Measurements from ENCODE around the gene BTN3A1. TPM values are rescaled to one million over a fixed set of nuclear protein-coding genes. Genes with fewer than 3 reads are reported as not detected.

BTN3A1 gene
- total RNA-seq, 1 experiment from 2014 or later = 2.0 TPM

DNA sequence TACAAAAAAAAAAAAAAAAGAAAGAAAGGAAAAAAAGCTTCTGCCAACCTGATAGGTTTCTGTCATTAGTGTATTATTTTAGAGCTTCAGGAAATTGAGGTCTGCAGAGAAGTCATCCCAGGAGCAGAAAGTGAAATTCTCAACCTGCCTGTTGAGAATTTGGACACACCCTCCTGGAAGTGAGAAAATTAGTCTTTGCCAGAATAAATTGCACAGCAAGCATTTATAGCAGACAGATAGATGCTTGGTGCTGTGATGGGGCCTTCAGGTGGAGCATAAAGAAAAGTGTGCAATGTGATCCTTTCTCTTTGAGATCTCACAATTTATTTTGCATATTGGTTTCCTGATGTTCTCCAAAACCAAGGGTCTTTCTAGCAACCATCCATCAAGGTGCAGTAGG, 14.5 kb upstream of the BTN3A1 start:
- CTCF ChIA-PET = no interaction called here
- DNase-seq = no peak
- peak overlapping the region; percentile 81 for H3K27ac Mint-ChIP-seq (ENCODE audit: unreplicated experiment)
- peaks cover 18% of the 10 kb centered on the region for H3K4me1 Mint-ChIP-seq (ENCODE audit: low read depth, unreplicated experiment)
- Histone ChIP-seq H3K36me3 (ENCODE audit: control insufficient read depth, insufficient read depth, low read length) (no peaks in the 10 kb centered on the region), H3K4me1 (peaks cover 9% of the 10 kb centered on the region), H3K27me3 (replicated peaks; ENCODE audit: control insufficient read depth, insufficient read depth, low read length) (no peaks in the 10 kb centered on the region), H3K9me3 (no peaks in the 10 kb centered on the region), H3K4me3 (ENCODE audit: low read depth, low read length) (no peak overlapping the region)
- H3K9me3 Mint-ChIP-seq (ENCODE audit: unreplicated experiment) = no peaks in the 10 kb centered on the region
- POLR2A ChIA-PET = no interaction called here
- intact Hi-C loops (cut with micrococcal nuclease; ENCODE audit: unreplicated experiment) = no loop called here
- no peak for TF ChIP-seq CTCF (IDR thresholded peaks at IDR 0.05; ENCODE audit: insufficient read depth in 1 of 2, low read depth in 1 of 2, low read length in 1 of 2, severe bottlenecking in 1 of 2, unreplicated experiment in 1 of 2)
- H3K4me3 Mint-ChIP-seq (ENCODE audit: unreplicated experiment) = peak overlapping the region; percentile 62
- no peaks in the 10 kb centered on the region for H3K27me3 Mint-ChIP-seq (ENCODE audit: insufficient read depth, unreplicated experiment)
- no TSS peak for BruUV-seq (replicated peaks)
- H3K36me3 Mint-ChIP-seq (ENCODE audit: insufficient read depth, unreplicated experiment) = no peaks in the 10 kb centered on the region

DNA sequence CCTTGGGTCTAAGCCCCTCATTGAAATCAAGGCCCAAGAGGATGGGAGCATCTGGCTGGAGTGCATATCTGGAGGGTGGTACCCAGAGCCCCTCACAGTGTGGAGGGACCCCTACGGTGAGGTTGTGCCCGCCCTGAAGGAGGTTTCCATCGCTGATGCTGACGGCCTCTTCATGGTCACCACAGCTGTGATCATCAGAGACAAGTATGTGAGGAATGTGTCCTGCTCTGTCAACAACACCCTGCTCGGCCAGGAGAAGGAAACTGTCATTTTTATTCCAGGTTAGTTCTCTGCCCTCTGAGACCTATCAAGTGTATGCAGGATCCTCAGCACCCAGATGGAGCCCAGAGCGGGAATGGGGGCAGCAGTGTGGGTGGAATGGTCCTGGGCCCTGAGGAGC, 14.1 kb upstream of the BTN3A1 start:
- DNase-seq = peak; percentile 41 to 49
- Histone ChIP-seq H3K9me3 (no peaks in the 10 kb centered on the region), H3K36me3 (ENCODE audit: control insufficient read depth, insufficient read depth, low read length) (no peaks in the 10 kb centered on the region), H3K4me3 (ENCODE audit: low read depth, low read length) (no peak overlapping the region), H3K4me1 (peaks cover 9% of the 10 kb centered on the region), H3K27me3 (replicated peaks; ENCODE audit: control insufficient read depth, insufficient read depth, low read length) (no peaks in the 10 kb centered on the region)
- no TSS peak for BruUV-seq (replicated peaks)
- intact Hi-C loops (cut with micrococcal nuclease; ENCODE audit: unreplicated experiment) = loop anchor here (1.0 kb wide), 1 partner anchor 14 kb away; the partner anchor contains the start of gene BTN3A1
- Mint-ChIP-seq H3K4me1 (ENCODE audit: low read depth, unreplicated experiment) (peaks cover 13% of the 10 kb centered on the region), H3K27me3 (ENCODE audit: insufficient read depth, unreplicated experiment) (no peaks in the 10 kb centered on the region), H3K36me3 (ENCODE audit: insufficient read depth, unreplicated experiment) (no peaks in the 10 kb centered on the region), H3K4me3 (ENCODE audit: unreplicated experiment) (peak overlapping the region; percentile 62), H3K27ac (ENCODE audit: unreplicated experiment) (peak overlapping the region; percentile 81), H3K9me3 (ENCODE audit: unreplicated experiment) (no peaks in the 10 kb centered on the region)
- ChIA-PET POLR2A (no interaction called here), CTCF (no interaction called here)
- TF ChIP-seq CTCF (IDR thresholded peaks at IDR 0.05; ENCODE audit: insufficient read depth in 1 of 2, low read depth in 1 of 2, low read length in 1 of 2, severe bottlenecking in 1 of 2, unreplicated experiment in 1 of 2) = no peak

GRCh38 chr6:26388441-26388840, 13.6 kb upstream of the BTN3A1 start:
- no peaks in the 10 kb centered on the region for H3K27me3 ChIP-seq (replicated peaks; ENCODE audit: control insufficient read depth, insufficient read depth, low read length)
- no peak for TF ChIP-seq CTCF (IDR thresholded peaks at IDR 0.05; ENCODE audit: insufficient read depth in 1 of 2, low read depth in 1 of 2, low read length in 1 of 2, severe bottlenecking in 1 of 2, unreplicated experiment in 1 of 2)
- no TSS peak for BruUV-seq (replicated peaks)
- CTCF ChIA-PET = no interaction called here
- POLR2A ChIA-PET = no interaction called here
- Mint-ChIP-seq H3K36me3 (ENCODE audit: insufficient read depth, unreplicated experiment) (no peaks in the 10 kb centered on the region), H3K4me3 (ENCODE audit: unreplicated experiment) (peak overlapping the region; percentile 62), H3K4me1 (ENCODE audit: low read depth, unreplicated experiment) (peaks cover 13% of the 10 kb centered on the region), H3K27ac (ENCODE audit: unreplicated experiment) (peak overlapping the region; percentile 81), H3K9me3 (ENCODE audit: unreplicated experiment) (no peaks in the 10 kb centered on the region), H3K27me3 (ENCODE audit: insufficient read depth, unreplicated experiment) (no peaks in the 10 kb centered on the region)
- intact Hi-C loops (cut with micrococcal nuclease; ENCODE audit: unreplicated experiment) = loop anchor here (1.0 kb wide), 1 partner anchor 14 kb away; the partner anchor contains the start of gene BTN3A1
- no peaks in the 10 kb centered on the region for H3K9me3 ChIP-seq
- H3K4me1 ChIP-seq = peaks cover 9% of the 10 kb centered on the region
- no peak overlapping the region for H3K4me3 ChIP-seq (ENCODE audit: low read depth, low read length)
- H3K36me3 ChIP-seq (ENCODE audit: control insufficient read depth, insufficient read depth, low read length) = no peaks in the 10 kb centered on the region
- no peak for DNase-seq

Data from Caco-2 (cell line).